SK-N-SH treated with all-trans-retinoic acid at 6 μM for 48 hours (cell line): ENCODE measurements around the gene TXK.

Experiments
- ATAC-seq: fragments of 200-7000 bp; cut with Tn5 transposase; 3 replicates; pipeline ENCODE4 v1.9.1; 2020; ENCODE audit warnings: mild to moderate bottlenecking, moderate library complexity
- ARNTL ChIP-seq: fragments of 450-650 bp; formaldehyde crosslinking; IDR thresholded peaks from 2 replicates; pipeline ENCODE4 v1.5.0; 2020; ENCODE audit warnings: low read depth, mild to moderate bottlenecking, moderate library complexity, borderline replicate concordance
- BACH2 ChIP-seq: fragments of 250-450 bp; sonication (Bioruptor Pico); IDR thresholded peaks from 2 replicates; pipeline ENCODE4 v1.9.0; 2021; ENCODE audit warnings: mild to moderate bottlenecking, borderline replicate concordance
- CSDC2 ChIP-seq: fragments of 250-450 bp; sonication (Bioruptor Pico); IDR thresholded peaks from 2 replicates; pipeline ENCODE4 v1.5.0; 2020; ENCODE audit warnings: mild to moderate bottlenecking, moderate library complexity
- CSRNP3 ChIP-seq: fragments of 250-450 bp; sonication (Bioruptor Pico); IDR thresholded peaks from 2 replicates; pipeline ENCODE4 v1.5.1; 2021; ENCODE audit warnings: mild to moderate bottlenecking, moderate library complexity
- ESRRG ChIP-seq: fragments of 250-450 bp; sonication (Bioruptor Pico); IDR thresholded peaks from 2 replicates; pipeline ENCODE4 v1.6.1; 2021; ENCODE audit warnings: mild to moderate bottlenecking
- GLIS3 ChIP-seq: fragments of 250-450 bp; sonication (Bioruptor Pico); IDR thresholded peaks from 2 replicates; pipeline ENCODE4 v1.5.0; 2020; ENCODE audit warnings: mild to moderate bottlenecking, moderate library complexity
- ISL1 ChIP-seq: fragments of 250-450 bp; sonication (Bioruptor Pico); IDR thresholded peaks from 2 replicates; pipeline ENCODE4 v2.1.2; 2022; ENCODE audit warnings: mild to moderate bottlenecking, moderate library complexity
- OSR1 ChIP-seq: fragments of 250-450 bp; sonication (Bioruptor Pico); IDR thresholded peaks from 2 replicates; pipeline ENCODE4 v1.8.0; 2022; ENCODE audit warnings: moderate library complexity, mild to moderate bottlenecking, inconsistent platforms
- PATZ1 ChIP-seq: fragments of 250-450 bp; sonication (Bioruptor Pico); IDR thresholded peaks from 2 replicates; pipeline ENCODE4 v1.8.0; 2020; ENCODE audit warnings: mild to moderate bottlenecking, moderate library complexity, borderline replicate concordance
- POU6F1 ChIP-seq: fragments of 250-450 bp; sonication (Bioruptor Pico); IDR thresholded peaks from 2 replicates; pipeline ENCODE4 v1.8.0; 2021; ENCODE audit warnings: low read depth, mild to moderate bottlenecking, moderate library complexity, borderline replicate concordance
- PPARA ChIP-seq: fragments of 250-450 bp; sonication (Bioruptor Pico); IDR thresholded peaks from 2 replicates; pipeline ENCODE4 v1.5.0; 2020; ENCODE audit warnings: mild to moderate bottlenecking, borderline replicate concordance
- SNAI2 ChIP-seq: fragments of 250-450 bp; sonication (Bioruptor Pico); IDR thresholded peaks from 2 replicates; pipeline ENCODE4 v1.5.0; 2020; ENCODE audit warnings: mild to moderate bottlenecking, moderate library complexity
- TCF4 ChIP-seq: fragments of 250-450 bp; sonication (Bioruptor Pico); IDR thresholded peaks from 2 replicates; pipeline ENCODE4 v1.8.0; 2021; ENCODE audit warnings: mild to moderate bottlenecking, moderate library complexity, borderline replicate concordance
- TOX ChIP-seq: fragments of 250-450 bp; sonication (Bioruptor Pico); IDR thresholded peaks from 2 replicates; pipeline ENCODE4 v1.8.0; 2021; ENCODE audit warnings: mild to moderate bottlenecking, moderate library complexity, borderline replicate concordance
- TSHZ2 ChIP-seq: fragments of 250-450 bp; sonication (Bioruptor Pico); IDR thresholded peaks from 2 replicates; pipeline ENCODE4 v1.5.0; 2020; ENCODE audit warnings: mild to moderate bottlenecking, moderate library complexity
- ZC3H10 ChIP-seq: fragments of 250-450 bp; sonication (Bioruptor Pico); IDR thresholded peaks from 2 replicates; pipeline ENCODE4 v1.5.1; 2021; ENCODE audit warnings: mild to moderate bottlenecking, moderate library complexity
- ZFP3 ChIP-seq: fragments of 250-450 bp; sonication (Bioruptor Pico); IDR thresholded peaks from 2 replicates; pipeline ENCODE4 v1.5.0; 2020; ENCODE audit warnings: mild to moderate bottlenecking, moderate library complexity
- ZFP30 ChIP-seq: fragments of 450-650 bp; formaldehyde crosslinking; IDR thresholded peaks from 2 replicates; pipeline ENCODE4 v1.5.0; 2022; ENCODE audit warnings: mild to moderate bottlenecking, moderate library complexity
- ZNF565 ChIP-seq: fragments of 450-650 bp; formaldehyde crosslinking; conservative IDR thresholded peaks from 2 replicates; pipeline ENCODE4 v1.5.0; 2020; ENCODE audit warnings: low read depth, mild to moderate bottlenecking, moderate library complexity
- ZNF70 ChIP-seq: fragments of 450-650 bp; formaldehyde crosslinking; IDR thresholded peaks from 2 replicates; pipeline ENCODE4 v1.5.0; 2020; ENCODE audit warnings: mild to moderate bottlenecking, moderate library complexity
- ZNF8 ChIP-seq: fragments of 450-650 bp; formaldehyde crosslinking; IDR thresholded peaks from 2 replicates; pipeline ENCODE4 v1.5.0; 2020; ENCODE audit warnings: mild to moderate bottlenecking, moderate library complexity

Gene TXK

GRCh38 chr4:48030470-48030869, 103.6 kb downstream of the TXK start:
- TF ChIP-seq TOX (CRISPR knock-in tag) (no peak), ARNTL (no peak), GLIS3 (CRISPR knock-in tag) (no peak), ZNF8 (no peak), POU6F1 (CRISPR knock-in tag) (no peak), TCF4 (no peak), PATZ1 (CRISPR knock-in tag) (no peak), ZFP3 (CRISPR knock-in tag) (no peak), ZNF565 (CRISPR knock-in tag) (no peak), PPARA (CRISPR knock-in tag) (no peak), TSHZ2 (CRISPR knock-in tag) (no peak), ZFP30 (no peak), ZC3H10 (CRISPR knock-in tag) (no peak)
- ATAC-seq: no peak

- no peak for TF ChIP-seq PPARA (CRISPR knock-in tag)
- no peak for TF ChIP-seq BACH2 (CRISPR knock-in tag)
- TF ChIP-seq ZNF565 (CRISPR knock-in tag): no peak
- no peak for TF ChIP-seq TSHZ2 (CRISPR knock-in tag)
- TF ChIP-seq GLIS3 (CRISPR knock-in tag): no peak
- no peak for TF ChIP-seq ZNF70 (CRISPR knock-in tag)
- no peak for TF ChIP-seq ISL1 (CRISPR knock-in tag)
- TF ChIP-seq TCF4: no peak
- no peak for TF ChIP-seq ESRRG
- no peak for TF ChIP-seq ZC3H10 (CRISPR knock-in tag)
- TF ChIP-seq OSR1 (CRISPR knock-in tag): no peak
- TF ChIP-seq SNAI2: no peak
- no peak for TF ChIP-seq CSDC2 (CRISPR knock-in tag)
- TF ChIP-seq ZNF8: no peak
- no peak for TF ChIP-seq POU6F1 (CRISPR knock-in tag)
- TF ChIP-seq CSRNP3 (CRISPR knock-in tag): no peak
- no peak for ATAC-seq
Observed at GRCh38 chr4:48028696-48029095, 105.4 kb downstream of the TXK start.
